Stimulated activated CD8-positive, alpha-beta memory T cell treated with anti-CD3 and anti-CD28 coated beads, Interleukin-12 subunit alpha, Interleukin-12 subunit beta, amount 100 ng/mL, for 24 hours (primary cell): ENCODE measurements around the gene CCNC.

Source experiments
- DNase-seq: peaks from one replicate; pipeline ENCODE4 v3.0.0-alpha.2; 2020; ENCODE audit errors: extremely low read depth

Gene CCNC

GRCh38 chr6:99548706-99549105 is 19.8 kb downstream of the CCNC start:
- no peak for DNase-seq

- no peak for DNase-seq
These were observed 20.9 kb downstream of the CCNC start for GRCh38 chr6:99547526-99547925.

DNA sequence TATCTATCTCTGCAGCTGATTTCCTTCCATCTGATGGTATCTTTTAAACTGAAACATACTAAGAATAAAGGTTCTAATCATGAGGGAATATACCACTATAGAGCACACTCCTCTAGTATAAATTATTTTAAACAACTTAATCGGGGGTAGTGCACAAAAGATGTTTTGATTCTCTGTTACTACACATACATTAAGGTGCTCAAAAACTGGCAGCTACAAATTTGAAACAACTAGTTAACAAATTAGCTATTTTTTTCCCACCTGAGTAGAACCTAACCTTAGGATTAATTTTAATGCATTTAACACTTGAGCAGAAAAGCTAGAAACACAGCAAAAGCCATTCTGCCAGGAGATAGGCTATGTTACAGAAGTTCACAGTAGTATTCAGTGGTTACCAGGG is 23.0 kb downstream of the CCNC start:
- no peak for DNase-seq

DNA sequence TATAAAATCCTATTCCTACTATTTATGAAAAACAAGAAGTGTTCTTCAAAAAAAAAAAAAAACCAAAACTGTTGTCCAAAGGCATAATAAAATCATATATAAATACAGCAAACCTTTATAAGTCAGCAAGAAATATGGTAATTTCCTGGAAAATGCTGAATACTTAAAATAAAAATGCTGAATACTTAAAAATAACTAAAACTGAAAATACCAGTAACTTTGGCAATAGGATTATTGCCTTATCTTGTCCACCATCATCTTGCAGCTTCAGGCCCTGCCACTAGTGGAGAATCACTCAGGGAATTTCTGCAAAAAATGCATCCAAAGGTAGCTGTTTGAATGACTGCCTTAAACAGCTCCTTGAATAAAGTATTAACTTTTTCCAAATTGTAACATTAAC is 24.5 kb downstream of the CCNC start:
- no peak for DNase-seq

- no peak for DNase-seq
These were observed 37.8 kb downstream of the CCNC start for GRCh38 chr6:99530627-99531026.

DNA sequence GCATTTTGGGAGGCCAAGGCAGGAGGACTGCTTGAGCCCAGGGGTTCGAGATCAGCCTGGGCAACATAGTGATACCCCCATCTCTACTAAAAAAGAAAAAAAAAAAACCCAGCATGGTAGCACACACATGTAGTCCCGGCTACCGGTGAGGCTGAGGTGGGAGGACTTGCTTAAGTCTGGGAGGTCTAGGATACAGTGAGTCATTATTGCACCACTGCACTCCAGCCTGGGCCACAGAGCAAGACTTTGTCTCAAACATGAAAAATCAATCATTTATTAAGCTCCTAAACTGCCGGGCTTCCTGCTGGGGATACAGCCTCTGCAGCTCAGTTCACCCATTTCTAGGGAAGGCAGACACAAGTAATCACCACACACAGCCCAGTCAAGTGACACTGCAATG is 45.9 kb downstream of the CCNC start:
- no peak for DNase-seq

DNA sequence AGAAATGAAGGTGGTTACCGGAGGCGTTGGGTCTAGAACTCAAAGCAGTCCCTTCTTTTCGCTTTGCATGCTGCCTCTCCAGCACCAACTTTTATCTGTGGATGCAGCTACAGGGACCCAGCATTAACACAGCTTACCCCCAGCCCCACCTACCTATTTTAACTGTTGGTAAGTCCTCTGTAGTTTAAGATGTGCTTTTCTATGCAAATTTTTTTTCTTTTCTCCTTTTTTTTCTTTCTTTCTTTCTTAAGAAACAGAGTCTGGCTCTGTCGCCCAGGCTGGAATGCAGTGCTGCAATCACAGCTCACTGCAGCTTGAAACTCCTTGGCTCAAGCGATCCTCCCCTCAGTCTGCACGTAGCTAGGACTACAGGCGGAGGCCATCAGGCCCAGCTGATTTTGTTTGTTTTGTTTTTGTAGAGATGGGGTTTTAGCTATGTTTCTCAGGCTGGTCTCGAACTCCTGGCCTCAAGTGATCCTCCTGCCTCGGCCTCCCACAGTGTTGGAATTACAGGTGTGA is 46.8 kb downstream of the CCNC start:
- DNase-seq = no peak

DNA sequence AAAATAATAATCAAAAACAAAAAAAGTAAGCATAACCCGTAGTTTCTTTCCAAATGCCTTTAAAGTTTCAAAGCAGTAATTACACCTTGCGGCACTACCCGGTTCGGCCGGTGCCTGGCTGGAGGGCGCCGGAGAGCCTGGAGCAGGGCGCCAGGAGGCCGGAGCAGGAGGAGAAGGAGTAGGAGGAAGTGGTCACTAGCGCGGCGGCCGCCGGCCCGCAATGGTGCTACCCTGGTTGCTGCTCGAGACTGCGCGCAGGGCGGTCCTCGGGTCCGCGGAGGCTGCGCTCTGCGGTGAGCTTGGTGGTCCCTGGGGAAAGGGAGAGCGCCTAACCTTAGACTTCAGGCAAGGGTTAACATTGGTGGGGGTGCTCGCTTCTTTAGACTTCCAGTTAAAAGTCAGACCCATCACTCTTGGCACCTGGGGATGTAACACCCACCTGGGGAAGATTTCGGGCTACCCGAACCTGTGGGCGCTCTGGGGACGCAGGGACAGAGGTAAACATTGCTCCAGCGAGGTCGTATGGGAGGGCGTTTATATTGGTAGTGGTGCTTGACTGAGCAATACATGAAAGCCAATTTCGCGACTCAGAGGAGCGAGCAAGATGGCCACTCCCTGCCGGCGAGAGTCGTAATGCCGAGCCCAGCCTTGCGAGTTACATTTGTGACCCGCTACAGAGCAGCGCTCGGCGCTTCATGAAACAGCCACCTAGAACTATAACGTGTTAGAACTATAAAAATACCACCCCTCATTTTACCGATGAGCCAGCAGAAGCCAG is 47.4 kb downstream of the CCNC start:
- DNase-seq = no peak

- no peak for DNase-seq
These were observed 49.0 kb downstream of the CCNC start for GRCh38 chr6:99519446-99519845.

- DNase-seq = no peak
These were observed 54.4 kb downstream of the CCNC start for GRCh38 chr6:99514089-99514488.

DNA sequence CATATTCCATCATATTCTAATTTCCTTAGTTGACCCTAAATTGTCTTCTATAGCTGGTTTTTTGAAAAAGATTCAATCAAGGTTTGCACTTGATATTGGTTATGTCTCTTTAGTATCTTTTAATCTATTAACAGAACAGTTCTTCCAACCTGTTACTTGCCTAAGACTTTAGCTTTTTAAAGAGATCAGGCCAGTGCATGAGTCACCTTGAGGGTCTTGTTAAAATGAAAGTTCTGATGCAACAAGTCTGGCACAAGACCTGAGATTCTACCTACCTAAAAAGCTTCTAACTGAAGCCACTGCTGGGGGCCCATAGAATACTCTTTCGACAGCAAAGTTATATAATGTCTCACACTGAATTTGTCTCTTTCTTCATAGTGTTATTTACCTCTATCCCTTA is 56.4 kb downstream of the CCNC start:
- DNase-seq = no peak

DNA sequence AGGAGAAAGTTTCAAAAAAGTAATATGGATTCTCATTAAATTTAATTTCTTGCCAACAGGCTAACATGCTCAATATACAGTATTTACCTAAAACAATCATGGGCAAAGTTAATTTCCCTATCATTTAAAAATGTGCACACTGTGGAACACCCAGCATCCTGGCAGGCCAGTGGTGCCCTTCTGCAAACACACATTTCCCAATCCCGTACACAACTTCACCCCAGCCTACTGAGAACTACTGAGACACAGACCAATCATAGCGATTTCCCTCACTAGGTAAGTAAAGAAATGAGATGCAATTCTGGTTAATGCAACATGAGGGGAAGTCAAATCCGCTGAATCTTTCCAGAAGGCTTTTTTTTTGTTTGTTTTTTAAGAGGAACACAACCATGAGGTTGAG is 60.8 kb downstream of the CCNC start:
- DNase-seq = no peak

DNA sequence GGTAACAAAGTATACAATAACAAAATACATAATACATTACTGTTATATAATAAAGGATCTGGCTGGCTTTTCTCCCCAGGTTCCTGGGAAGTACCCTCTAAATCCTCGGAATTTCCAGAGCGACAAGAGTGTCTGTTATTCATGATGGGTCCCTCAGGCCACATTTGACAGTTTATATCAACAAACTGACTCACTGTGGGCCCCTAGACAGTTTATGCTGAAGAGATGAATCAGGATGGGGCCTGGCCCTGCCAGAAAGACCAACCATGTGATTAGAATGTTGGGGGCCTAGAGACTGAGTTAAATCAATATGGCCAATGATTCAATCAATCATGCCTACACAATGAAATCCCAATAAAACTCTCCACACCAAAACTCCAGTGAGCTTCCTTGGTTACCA is 66.7 kb downstream of the CCNC start:
- no peak for DNase-seq

DNA sequence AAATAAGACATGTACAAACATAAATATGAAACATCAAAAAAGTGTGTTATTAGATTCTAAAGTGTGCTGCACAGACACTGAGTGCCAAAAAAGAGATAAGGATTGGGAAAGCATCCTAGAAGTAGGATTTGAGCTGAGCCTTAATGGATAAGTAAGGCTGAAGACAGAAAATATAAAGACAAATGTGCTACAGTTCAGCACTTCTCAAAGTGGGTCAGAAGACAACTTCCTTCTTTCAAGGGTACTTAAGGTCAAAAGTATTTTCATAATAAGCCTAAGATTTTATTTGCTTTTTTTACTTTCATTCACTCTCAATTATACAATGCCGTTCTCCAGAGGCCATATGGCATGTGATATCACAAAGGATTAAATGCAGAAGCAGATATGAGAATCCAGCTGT is 70.0 kb downstream of the CCNC start:
- DNase-seq = no peak

DNA sequence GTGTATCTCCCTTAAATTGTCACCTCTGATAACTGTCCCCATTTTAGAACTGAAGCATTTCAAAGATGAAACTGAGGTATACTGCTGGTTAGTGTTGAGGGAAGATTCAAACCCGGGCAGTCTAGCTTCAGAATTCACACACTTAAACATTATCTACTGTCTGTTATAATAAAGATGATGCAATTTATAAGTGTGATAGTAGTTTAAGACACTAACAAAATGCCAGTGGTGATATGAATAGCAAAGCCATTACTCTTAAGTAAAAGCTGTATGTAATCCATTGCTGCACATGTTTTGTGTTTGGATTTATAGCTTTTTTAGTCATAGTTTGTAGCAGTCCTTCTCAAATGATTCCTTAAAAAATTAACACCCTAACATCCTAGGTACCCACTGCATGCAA is 73.0 kb downstream of the CCNC start:
- DNase-seq = no peak
